GM18873 (cell line): ENCODE results near the gene PHACTR3.

Experiments used
- ATAC-seq: cut with Tn5 transposase; IDR thresholded peaks from one replicate; pipeline ENCODE4 v1.9.1; 2021; ENCODE audit warnings: mild to moderate bottlenecking, moderate library complexity, moderate number of reproducible peaks; ENCODE audit not compliant: unreplicated experiment, low FRiP score

The PHACTR3 gene

GRCh38 chr20:59667131-59667530 lies 62.8 kb downstream of the PHACTR3 start:
- no peak for ATAC-seq

GRCh38 chr20:59667981-59668515 lies 63.7 kb downstream of the PHACTR3 start:
- no peak for ATAC-seq

DNA sequence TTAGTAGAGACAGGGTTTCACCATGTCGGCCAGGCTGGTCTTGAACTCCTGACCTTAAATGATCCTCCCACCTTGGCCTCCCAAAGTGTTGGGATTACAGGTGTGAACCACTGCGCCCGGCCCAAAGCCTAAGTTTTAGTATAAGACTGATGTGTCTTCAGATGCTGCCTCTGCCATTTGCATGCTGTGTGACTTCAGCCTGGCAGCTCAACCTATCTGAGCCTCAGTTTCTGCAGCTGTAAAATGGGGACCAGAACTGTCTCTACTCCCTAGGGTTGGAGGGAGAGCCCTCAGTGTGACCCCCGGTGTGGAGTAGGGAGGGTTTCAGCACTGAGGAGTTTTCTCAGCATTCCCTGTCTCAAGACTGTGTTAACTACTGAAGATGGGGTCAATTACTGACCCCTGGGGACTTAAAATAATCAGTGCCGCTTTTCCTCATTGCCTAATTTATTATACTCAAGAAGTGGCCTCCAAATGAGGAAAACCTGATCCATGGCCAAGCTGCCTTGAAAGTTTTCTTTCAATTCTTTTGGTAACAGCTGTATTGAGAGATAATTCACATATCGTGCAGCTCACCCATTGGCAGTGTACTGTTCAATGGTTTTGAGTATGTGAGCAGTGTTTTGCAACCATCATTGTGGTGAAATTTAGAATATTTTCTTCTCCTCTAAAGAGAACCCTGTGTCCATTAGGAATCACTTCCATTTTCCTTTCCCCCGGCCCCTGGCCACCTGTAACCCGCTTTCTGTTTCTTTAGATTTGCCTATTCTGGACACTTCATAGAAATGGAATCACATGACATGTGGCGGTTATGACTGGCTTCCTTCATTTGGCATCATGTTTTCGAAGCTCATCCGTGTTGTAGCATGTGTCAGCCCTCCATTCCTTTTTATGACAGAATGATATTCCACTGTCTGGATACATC lies 64.8 kb downstream of the PHACTR3 start:
- ATAC-seq = no peak

DNA sequence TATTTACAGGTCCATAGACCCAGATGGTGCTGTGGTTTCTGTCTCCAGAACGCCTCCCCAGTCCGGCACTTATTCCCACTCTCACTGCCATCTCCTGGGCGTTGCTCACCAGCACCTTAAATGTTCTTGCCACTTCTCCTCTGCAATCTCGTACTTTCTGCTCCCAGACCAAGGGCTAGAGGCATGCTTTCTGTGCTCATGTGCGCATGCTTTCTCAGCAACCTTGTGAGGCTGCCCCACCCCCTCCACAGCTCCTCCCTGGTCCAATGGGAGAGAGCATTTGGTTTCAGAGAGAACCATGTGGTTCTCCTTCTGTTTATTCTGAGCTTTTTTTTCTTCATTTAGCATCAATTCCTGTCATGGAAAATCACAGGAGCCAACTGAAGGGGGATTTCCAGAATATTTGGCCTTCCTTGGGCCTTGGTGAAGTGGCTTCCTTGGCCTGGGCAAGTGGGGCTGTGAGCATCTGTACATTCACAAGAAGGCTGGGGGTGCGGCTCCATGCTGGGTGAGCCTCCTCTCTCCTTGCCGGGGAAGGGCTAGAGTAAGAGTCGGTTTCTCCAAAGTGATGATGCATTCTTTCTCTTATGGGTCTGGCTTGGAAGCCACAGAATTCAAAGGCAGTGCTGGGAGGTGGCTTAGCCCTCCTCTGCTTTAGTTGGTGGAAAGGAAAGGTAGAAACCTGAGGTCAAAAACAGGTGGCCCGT lies 66.6 kb downstream of the PHACTR3 start:
- no peak for ATAC-seq

DNA sequence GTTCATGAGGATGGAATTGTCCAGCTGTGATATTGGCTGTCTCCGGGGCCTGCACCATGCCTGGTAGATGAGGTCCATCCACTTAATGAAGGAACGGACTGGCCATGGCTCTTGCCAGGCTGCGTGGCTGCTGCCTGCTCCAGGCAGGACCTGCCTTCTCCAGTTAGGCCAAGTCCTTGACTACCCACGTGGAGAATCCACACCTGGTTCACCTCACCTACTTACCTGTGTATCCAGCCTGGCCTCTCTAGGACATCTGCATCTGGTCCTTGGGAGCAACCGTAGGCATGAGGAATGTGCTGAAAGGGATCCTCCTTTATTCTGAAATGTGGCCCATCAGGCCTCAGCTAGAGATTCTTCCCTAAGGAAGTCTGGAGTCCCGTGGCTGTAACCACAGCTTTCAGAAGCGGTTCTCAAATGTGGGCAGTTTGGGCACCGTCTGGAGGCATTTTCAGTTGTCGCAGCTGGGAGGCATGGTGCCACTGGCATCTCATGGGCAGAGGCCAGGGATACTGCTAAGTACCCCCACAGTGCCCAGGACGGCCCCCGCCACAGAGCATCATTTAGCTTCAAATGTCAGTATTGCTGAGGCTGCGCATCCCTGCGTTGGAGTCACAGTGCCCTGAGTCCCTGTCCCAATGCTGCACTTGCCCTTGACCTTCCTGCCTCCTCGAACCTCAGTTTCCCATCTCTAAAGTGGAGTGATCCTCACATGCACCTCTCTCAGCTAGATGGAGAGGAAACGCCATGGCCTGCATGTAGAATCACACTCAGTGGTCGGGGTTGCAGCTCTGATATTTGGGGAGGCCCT lies 67.5 kb downstream of the PHACTR3 start:
- no peak for ATAC-seq

- no peak for ATAC-seq
Measured at GRCh38 chr20:59672576-59672975, 68.2 kb downstream of the PHACTR3 start.

DNA sequence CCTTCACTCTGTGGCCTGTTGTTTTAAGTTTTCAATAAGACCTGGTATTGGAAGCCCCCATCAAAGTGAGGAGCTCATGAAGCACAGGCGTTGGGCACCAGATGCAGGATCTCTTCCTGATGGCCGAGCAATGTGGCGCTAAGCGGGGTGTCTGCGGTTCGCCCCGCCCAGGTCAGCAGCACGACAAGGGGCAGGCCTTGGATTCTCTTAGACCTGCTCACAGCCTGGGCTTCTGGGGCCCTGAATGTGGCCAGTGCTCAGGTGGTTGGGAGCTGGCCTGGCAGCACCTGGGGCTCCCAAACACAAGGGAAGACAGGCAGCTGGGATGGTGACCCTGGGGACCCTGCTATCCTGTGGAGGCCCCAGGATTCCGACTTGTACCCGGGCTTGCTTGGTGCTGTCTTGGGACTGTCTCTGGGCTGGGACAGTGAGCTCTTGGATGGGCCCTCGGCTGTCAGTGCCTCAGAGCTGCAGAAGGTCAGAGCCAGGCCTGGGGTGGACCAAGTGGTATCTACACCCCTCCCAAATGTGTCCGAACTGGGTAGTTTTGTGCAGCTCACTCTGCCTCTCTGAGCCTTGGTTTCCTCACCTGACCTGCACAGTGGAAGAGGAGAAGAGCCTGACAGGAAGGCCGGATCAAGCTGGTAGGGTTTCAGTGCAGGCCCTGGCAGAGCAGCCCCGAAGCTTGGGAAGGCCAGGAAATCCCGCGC lies 69.1 kb downstream of the PHACTR3 start:
- no peak for ATAC-seq

DNA sequence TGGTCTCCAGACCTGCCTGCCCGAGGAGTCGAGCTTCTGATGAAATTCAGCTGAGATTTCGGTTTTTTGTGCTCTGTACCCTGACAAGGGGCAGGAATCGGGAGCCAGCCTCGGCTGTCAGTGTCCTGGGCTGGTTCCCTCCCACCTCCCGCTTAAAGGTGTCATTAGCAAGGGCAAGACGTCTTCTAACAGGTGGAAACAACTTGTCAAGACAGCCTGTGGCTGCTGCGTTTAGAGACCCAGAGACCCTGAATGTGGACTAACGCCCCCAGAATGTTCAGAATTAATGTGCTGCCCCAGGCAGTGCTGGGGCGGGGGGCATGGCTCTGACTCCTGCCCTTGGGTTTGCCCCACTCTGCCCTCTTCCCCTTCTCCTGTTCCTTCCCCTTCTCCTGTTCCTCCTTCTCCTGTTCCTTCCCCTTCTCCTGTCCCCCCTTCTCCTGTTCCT lies 69.7 kb downstream of the PHACTR3 start:
- ATAC-seq = no peak

GRCh38 chr20:59676126-59676850 lies 71.9 kb downstream of the PHACTR3 start:
- ATAC-seq = no peak

DNA sequence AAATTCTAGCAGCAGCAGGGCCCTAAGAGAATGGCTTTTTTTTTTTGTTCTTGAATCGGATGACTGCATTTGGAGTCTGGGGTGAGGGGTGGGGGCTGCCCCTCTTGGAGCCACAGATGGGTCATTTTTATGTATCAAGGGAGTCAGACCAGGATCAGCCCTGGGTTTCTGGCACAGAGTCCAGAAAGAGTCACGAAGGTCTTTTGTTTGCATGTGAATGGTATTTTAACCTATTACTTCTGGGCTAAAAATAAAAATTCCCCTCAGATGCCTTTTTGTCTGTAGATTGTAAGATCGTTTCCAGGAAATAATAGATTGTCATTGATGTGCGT lies 72.5 kb downstream of the PHACTR3 start:
- no peak for ATAC-seq

GRCh38 chr20:59677586-59677985 lies 73.2 kb downstream of the PHACTR3 start:
- ATAC-seq = no peak

GRCh38 chr20:59678288-59678687 lies 73.9 kb downstream of the PHACTR3 start:
- no peak for ATAC-seq

GRCh38 chr20:59678951-59679350 lies 74.6 kb downstream of the PHACTR3 start:
- ATAC-seq = no peak

GRCh38 chr20:59680148-59680650 lies 75.9 kb downstream of the PHACTR3 start:
- ATAC-seq = no peak

DNA sequence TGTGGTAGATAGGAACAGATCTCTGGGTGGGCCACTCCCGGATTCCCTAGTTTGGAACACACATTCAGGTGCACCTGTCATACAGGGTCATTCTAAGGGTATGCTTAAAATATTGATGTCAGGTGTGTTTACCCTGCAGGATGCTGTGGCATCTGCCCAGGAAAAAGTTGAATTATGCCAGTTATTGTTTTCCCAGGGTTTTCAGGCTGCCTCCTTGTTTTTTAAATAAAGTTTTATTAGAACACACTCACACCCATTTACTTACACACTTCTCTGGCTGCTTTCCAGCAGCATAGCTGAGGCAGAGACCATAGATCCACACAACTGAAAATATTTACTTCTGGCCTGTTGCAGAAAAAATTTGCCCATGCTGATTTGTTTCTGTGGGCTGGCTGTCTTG lies 76.5 kb downstream of the PHACTR3 start:
- ATAC-seq = no peak

DNA sequence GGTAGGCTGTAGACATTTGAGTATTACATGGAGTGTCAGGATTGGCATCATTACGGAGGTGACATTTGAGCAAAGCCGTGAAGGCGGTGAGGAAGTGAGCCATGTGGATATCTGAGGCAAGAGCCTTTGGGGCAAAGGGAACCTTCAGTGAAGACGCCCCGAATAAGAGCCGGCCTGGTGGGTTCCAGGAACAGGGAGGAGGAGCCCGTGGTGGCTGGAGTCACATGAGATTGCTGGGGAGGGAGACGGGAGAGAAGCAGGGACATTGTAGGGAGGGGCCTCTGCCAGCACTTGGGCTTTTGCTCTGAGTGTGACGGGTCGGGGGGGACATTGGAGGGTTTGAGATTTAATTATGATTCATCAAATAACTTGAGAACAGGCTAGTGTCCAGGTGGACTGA lies 78.3 kb downstream of the PHACTR3 start:
- no peak for ATAC-seq

DNA sequence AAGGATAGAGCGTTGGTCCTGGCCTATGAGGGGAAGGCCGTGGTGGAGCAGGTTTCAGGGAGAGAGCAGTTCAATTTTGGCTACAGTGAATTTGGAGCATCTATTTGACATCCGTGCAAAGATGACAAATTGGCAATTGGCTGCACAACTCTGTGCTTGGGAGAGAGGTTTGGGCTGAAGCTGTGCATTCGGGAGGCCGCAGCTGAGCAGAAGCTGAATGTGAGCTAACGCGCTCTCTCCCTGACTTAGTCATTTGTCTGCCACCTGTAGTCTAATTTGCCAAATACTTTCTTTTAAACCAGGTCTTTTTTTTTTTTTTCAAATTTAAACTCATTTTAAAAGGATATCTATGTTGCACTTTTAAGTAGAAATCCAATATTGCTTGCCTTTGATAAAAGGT lies 78.8 kb downstream of the PHACTR3 start:
- ATAC-seq = no peak

GRCh38 chr20:59684685-59685242 lies 80.4 kb downstream of the PHACTR3 start:
- ATAC-seq = no peak
